HG03460 (cell line): ENCODE data around the gene PHC2.

Source experiments
- ATAC-seq: cut with Tn5 transposase; IDR thresholded peaks from one replicate; pipeline ENCODE4 v1.9.1; 2021; ENCODE audit not compliant: unreplicated experiment

The PHC2 gene

DNA sequence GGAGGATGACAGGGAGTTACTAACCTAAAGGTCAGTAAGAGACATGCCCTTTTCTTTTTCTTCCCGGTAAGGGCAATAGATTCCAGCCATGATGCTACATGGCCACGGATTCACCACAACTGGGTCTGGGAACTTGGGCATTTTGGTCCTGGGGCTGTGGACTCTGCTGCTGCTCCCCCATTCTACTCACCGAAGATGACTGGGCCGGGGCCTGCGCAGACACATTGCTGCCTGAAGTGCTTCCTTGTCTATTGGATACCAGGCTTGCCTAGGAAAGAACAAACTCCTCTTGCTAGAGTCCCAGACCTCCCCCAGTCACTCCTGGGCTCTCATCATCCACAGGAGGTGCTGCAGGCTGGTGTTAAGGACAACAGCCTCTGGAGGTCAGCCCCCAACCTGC, 60.1 kb downstream of the PHC2 start:
- ATAC-seq = no peak

- ATAC-seq = no peak
These were observed 60.6 kb downstream of the PHC2 start for GRCh38 chr1:33370301-33370700.

- no peak for ATAC-seq
These were observed 61.1 kb downstream of the PHC2 start for GRCh38 chr1:33369764-33370163.

DNA sequence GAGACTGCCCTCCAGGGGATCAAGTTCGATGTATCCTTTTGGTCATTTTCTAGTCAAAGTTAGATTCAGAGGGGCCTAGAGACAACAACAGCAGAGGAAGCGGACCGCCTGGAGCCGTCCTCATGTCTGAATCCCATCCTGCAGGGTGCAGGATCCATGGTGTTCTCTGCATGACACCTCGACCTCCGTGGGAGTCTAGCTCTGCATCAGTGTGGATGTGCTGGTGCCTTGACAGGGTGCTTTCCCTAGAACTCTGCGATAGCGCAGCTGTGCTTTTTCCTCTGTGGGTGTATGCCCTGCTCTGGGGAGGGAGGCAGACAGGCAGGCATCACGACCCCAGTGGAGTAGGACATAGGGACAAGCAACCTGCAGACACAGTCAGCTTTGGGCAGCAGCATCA, 61.8 kb downstream of the PHC2 start:
- no peak for ATAC-seq

- no peak for ATAC-seq
These were observed 62.5 kb downstream of the PHC2 start for GRCh38 chr1:33368431-33368830.

- ATAC-seq = no peak
These were observed 63.1 kb downstream of the PHC2 start for GRCh38 chr1:33367485-33368405.

- no peak for ATAC-seq
These were observed 64.0 kb downstream of the PHC2 start for GRCh38 chr1:33366762-33367484.

GRCh38 chr1:33365560-33365997, 65.3 kb downstream of the PHC2 start:
- ATAC-seq = no peak

- ATAC-seq = no peak
These were observed 66.4 kb downstream of the PHC2 start for GRCh38 chr1:33364565-33364918.

GRCh38 chr1:33363470-33363861, 67.4 kb downstream of the PHC2 start:
- no peak for ATAC-seq

DNA sequence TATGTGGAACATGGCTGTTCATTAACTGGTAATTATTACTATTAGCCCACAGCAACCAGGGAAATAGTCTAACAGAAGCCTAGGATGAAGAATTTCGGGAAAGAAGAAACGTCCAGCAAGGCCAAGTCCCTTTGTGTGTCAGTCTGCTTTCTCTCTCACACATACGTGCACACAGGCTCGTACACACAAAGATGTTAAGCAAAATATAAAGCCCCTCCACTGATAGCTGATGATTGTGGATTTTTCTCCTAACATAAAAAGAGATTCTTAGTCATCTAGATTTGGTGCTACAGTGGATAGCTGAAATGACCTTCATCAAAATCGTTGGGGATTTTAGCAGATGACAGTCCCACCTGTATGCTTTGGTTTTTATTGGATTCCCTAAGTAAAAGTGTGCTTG, 67.9 kb downstream of the PHC2 start:
- no peak for ATAC-seq

- no peak for ATAC-seq
These were observed 69.2 kb downstream of the PHC2 start for GRCh38 chr1:33361532-33362235.

- ATAC-seq = no peak
These were observed 70.5 kb downstream of the PHC2 start for GRCh38 chr1:33360367-33360766.

GRCh38 chr1:33359931-33360330, 71.0 kb downstream of the PHC2 start:
- no peak for ATAC-seq

DNA sequence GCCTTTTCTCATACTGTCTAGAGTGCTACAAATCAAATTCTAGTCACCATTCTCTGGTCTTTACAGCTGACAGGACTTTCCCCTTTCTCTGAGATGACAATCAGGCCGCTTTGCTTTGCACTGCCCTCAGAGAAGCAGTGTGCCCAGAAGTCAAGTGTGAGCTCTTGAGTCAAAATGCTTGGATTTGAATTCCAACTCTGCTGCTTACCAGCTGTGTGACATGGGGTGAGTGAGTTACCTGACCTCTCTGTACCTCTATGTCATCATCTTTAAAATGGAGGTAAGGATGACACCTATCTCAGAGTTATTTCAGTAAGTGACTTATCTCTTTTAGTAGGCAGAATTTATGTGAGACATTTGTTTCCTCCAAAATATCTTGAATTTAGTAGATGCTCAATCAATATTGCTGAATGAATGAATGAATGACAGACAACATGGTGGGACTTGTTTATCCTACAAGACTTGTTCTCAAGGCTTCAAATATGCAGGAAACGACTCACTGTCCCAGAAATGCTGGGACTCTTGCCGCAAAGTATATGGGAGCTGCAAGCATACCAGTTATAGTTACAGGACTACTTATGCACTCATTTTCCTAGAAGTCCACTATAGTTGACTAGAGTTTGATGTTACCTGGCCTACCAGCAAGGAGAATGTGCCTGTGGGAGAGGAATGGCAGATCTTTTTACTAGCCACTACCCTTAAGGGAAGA, 71.9 kb downstream of the PHC2 start:
- no peak for ATAC-seq

DNA sequence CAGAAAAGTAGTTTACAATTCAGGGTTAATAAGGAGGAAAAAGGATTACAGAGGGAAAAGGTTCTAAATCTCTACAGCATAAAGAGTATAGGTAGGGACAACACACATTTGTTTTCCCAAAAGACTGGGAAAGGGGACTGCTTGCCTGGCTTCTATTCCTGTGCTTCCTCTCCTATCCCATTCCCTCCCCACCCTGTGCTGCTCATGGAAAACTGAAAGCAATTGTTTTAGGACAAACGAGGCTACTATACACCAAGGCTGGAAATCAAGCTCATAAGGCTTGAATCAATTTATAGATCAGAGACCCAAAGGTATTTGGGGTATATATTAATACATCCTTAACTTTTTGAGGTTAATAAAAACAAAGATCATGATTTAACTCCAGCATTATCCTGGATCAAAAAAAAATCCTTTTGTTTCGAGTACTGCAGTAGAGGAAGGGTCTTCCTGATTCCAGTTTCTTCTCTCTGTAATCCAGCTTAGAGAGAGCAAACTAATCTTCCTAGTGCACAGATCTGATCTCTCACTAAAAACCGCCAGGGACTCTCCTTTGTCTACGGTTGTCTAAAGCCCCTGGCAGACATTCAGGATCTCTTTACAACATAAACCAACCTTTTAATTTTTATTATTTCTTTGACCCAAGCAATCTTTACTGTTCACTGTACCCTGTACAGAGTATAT, 72.6 kb downstream of the PHC2 start:
- no peak for ATAC-seq

GRCh38 chr1:33357099-33357498, 73.8 kb downstream of the PHC2 start:
- no peak for ATAC-seq

DNA sequence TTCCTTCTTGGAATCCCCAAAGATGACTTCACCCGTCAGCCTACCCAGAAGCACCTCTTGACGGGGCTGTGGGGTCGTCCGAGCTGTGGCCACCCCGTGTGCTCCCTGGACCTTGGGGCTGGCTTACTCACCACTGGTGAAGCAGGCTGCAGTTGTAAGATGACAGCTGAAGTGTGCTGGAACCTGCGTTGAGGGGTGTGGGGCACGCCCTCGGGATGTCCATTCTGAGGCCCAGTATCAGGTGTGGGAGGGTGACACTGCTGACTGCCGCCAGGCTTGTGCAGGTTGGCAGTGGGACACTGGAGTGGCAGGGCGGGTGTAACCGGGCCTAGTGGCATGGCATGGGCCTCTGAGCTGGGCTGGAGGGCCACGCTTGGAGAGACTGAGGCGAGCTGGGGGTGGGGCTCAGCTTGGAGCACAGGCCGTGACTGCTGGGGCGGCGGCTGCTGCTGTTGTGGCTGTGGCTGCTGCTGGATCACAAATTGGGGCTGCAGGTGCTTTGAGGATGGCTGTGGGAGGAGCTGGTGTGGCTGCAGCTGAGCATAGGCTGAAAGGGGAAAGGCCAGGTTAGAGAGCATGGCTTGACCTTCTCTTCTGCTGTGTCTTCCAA, 76.1 kb downstream of the PHC2 start:
- ATAC-seq = no peak

DNA sequence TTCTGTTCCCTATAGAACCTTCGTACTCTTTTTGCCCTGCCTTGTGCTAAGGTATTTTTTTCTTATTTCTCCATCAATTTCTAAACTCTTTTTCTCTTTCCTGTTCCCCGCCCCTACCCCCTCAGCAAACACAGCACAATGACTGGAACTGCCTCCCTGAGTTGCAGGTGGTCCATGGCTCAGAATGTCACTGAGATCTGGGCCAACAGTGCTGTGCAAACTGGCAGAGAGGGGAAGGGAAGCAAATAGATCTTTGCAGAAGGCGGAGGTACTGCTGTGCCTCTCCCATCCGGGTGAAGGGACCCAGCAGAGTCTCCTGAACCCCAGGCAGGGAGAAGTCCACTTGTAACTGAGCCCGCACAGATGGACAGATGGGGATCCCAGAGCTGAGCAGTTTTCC, 77.4 kb downstream of the PHC2 start:
- ATAC-seq = no peak

- ATAC-seq = no peak
These were observed 79.6 kb downstream of the PHC2 start for GRCh38 chr1:33351281-33351660.
